Rectal smooth muscle tissue (tissue), 1 donor: ENCODE data around the gene SFMBT2.

Source experiments
- H3K27ac ChIP-seq: one replicate; pipeline ENCODE4 v1.7.0; 2013; ENCODE audit warnings: low read depth, low read length, inconsistent platforms
- H3K27me3 ChIP-seq: one replicate; pipeline ENCODE4 v1.7.0; 2013; ENCODE audit warnings: low read length; ENCODE audit not compliant: control insufficient read depth, insufficient read depth
- H3K36me3 ChIP-seq: one replicate; pipeline ENCODE4 v1.7.0; 2013; ENCODE audit warnings: low read length; ENCODE audit not compliant: control insufficient read depth, insufficient read depth
- H3K4me1 ChIP-seq: one replicate; pipeline ENCODE4 v1.7.0; 2013; ENCODE audit warnings: low read length; ENCODE audit not compliant: control insufficient read depth, insufficient read depth
- H3K4me3 ChIP-seq: one replicate; pipeline ENCODE4 v1.7.0; 2013; ENCODE audit warnings: low read length
- H3K9ac ChIP-seq: one replicate; pipeline ENCODE4 v1.7.0; 2013; ENCODE audit warnings: low read length

Gene SFMBT2

DNA sequence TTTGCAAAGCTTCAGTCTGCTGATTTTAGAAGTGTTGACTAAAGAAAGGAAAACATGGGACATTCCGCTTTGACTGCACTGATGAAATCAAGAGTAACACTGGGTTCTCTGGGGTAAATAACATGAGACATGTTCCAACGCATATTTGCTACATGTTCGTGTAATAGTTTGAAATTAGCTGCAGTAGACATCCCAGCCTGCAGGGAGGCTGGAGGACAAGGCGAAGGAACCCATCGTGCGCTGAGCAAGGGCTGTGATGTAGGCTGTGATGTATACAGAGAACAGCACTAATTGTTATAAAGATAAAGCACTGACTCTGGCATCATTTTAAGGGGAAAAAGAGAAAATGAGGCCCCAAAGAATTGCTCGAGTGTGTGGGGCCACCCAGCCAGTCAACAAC lies 40.3 kb downstream of the SFMBT2 start:
- H3K27me3 ChIP-seq, result no peaks in the 10 kb centered on the region
- H3K4me3 ChIP-seq, result no peak overlapping the region
- H3K36me3 ChIP-seq, result no peaks in the 10 kb centered on the region
- H3K27ac ChIP-seq, result no peak overlapping the region
- H3K9ac ChIP-seq, result no peak overlapping the region
- no peaks in the 10 kb centered on the region for H3K4me1 ChIP-seq

DNA sequence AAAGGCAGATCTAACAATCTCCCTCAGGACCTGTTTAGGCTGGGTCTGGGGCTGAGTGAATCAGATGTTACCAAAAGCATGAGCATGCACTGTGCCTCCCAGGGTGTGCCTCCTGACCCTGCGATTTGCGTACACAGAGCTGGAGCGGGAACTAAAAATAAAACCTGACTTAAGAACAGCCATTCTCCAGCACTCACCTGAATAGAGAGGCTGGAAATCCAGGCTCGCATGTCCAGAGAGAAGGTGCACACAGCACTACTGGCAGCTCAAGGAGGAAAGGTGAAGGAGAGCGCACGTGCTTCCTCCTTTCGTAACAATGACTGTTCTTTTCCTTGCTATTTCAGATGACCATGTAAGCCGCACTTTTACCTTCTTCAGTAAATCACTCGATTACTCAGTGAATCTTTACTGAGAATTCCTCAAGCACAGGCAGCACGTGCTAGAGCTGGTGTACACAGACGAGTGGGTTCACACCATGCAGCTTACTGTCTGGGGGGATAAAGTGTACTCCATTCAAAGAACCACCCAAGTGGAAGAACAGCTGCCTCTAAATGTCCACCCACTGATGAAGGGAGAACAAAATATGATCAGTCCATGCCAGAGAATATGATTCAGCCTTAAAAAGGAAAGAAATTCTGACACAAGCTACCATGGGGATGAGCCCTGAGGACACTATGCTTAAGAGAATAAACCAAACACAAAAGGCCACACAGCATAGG lies 45.6 kb downstream of the SFMBT2 start:
- Histone ChIP-seq H3K9ac (no peak overlapping the region), H3K27ac (no peak overlapping the region), H3K27me3 (no peaks in the 10 kb centered on the region), H3K4me1 (no peaks in the 10 kb centered on the region), H3K4me3 (no peak overlapping the region), H3K36me3 (no peaks in the 10 kb centered on the region)

DNA sequence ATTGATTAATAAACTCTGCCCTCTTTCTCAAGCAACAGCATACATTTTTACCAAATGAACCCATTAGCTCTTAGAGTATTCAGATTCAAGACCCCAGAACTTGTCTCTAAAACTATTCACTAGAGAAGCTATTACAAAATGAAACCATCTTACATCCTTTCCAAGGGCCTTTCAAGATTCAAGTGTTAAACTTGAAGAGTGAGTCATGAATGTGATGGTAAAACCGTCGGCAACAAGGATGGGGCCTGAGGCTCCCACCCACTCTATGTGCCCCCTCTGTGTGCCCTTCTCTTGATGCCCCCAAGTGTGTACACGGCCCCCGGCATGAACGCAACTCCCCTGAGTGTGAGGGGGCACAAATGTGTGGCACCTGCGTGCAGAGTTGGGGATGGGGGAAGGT lies 46.4 kb downstream of the SFMBT2 start:
- Histone ChIP-seq H3K36me3 (no peaks in the 10 kb centered on the region), H3K27ac (no peak overlapping the region), H3K27me3 (no peaks in the 10 kb centered on the region)

DNA sequence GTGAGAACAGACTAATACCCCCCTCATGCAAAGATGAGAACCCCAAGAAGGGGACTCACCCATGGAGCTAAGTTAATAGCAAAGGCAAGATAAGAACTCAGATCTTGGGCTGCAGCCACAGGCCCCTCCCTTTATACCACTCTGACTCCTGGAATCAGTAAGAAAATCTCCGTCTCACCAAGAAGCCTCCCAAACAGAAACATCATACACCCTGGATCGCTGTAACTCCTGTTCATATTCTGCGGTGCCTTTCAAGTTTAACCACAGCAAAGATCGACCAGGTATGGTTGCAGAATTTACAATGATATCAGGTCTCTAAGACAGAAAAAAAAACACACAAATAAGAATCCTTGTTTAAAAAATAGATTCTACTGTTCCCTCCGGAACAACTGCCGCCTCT lies 47.1 kb downstream of the SFMBT2 start:
- H3K36me3 ChIP-seq, result no peaks in the 10 kb centered on the region
- H3K9ac ChIP-seq, result no peak overlapping the region
- no peaks in the 10 kb centered on the region for H3K4me1 ChIP-seq
- H3K4me3 ChIP-seq, result no peak overlapping the region
- no peak overlapping the region for H3K27ac ChIP-seq
- H3K27me3 ChIP-seq, result no peaks in the 10 kb centered on the region

More for the DNA sequence above, 46.4 kb downstream of the SFMBT2 start:
- H3K4me3 ChIP-seq, result no peak overlapping the region
- H3K9ac ChIP-seq, result no peak overlapping the region
- H3K4me1 ChIP-seq, result no peaks in the 10 kb centered on the region

DNA sequence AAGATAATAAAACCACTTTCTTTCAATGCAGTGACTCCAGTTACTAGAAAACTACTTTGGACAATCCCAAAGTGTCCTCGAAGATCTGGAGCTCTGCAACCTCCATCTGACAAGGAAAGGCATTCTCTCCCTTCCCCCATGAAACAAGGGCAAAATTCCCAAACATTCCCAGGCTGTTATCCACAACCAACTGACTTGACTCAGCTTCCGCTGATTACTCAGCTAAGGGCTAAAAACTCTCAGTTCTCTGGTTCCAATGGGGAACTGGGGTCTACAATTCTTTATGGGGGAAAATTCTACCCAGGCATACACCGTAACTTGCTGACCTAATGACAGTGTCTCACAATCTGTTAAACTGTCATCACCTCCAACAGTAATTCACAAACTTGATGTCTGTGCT lies 48.4 kb downstream of the SFMBT2 start:
- Histone ChIP-seq H3K27ac (no peak overlapping the region), H3K4me1 (no peaks in the 10 kb centered on the region), H3K4me3 (no peak overlapping the region), H3K27me3 (no peaks in the 10 kb centered on the region), H3K36me3 (no peaks in the 10 kb centered on the region), H3K9ac (no peak overlapping the region)

DNA sequence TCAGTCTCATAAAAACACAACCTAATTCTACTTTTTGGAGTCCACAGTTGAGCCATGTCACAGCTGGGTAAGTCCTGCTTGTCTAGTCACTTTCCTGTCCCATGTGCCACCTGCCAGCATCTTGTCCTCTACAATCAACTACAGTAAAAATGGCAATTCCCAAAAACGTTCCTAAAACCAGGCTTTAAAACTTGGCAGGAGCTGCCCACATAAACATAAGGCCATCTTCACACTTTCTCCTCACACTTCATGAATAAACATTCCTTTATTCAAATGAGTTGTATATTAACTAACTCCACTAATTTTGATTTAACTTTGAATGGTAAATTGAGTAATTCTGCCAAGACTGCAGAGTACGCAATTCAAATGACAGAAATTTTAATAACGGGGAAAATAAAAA lies 49.5 kb downstream of the SFMBT2 start:
- no peaks in the 10 kb centered on the region for H3K36me3 ChIP-seq
- H3K27ac ChIP-seq, result no peak overlapping the region
- H3K4me3 ChIP-seq, result no peak overlapping the region
- H3K4me1 ChIP-seq, result no peaks in the 10 kb centered on the region
- H3K9ac ChIP-seq, result no peak overlapping the region
- no peaks in the 10 kb centered on the region for H3K27me3 ChIP-seq

DNA sequence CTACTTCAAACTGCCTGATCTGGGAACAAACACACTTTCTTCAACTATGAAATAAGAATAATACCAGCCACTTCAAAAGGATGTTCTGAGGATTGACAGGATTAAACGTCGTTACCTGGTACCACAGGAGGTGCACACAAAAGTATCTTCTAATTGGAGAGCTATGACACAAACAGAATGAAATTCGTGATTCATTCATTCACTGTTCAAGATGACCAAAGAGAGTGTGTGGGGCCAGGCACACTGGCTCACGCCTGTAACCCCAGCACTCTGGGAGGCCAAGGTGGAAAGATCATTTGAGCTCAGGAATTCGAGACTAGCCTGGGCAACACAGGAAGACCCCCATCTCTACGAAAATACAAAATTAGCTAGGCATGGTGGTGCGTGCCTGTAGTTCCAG lies 50.9 kb downstream of the SFMBT2 start:
- H3K4me3 ChIP-seq, result no peak overlapping the region
- H3K9ac ChIP-seq, result no peak overlapping the region
- H3K4me1 ChIP-seq, result no peaks in the 10 kb centered on the region
- H3K27me3 ChIP-seq, result no peaks in the 10 kb centered on the region
- H3K36me3 ChIP-seq, result no peaks in the 10 kb centered on the region
- H3K27ac ChIP-seq, result no peak overlapping the region

DNA sequence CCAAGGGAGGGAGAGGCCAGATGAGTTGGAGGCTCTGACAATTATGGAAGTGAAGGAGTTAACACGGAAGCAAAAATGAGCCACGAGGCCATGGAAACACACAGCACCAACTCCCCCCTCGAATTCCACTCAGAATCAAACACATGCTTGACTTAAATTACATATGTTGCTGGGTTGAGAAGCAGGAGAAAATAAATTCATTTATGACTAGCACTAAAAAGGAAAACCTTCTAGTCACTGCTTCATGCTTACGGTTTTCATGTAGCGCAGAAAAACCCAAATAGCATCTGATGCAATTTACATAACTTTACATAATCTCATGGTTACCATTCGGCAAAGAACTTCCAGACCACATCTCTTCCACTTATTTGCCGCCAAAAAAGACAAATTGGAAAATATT lies 51.5 kb downstream of the SFMBT2 start:
- Histone ChIP-seq H3K9ac (no peak overlapping the region), H3K36me3 (no peaks in the 10 kb centered on the region), H3K27ac (no peak overlapping the region), H3K4me3 (no peak overlapping the region), H3K4me1 (no peaks in the 10 kb centered on the region), H3K27me3 (no peaks in the 10 kb centered on the region)

DNA sequence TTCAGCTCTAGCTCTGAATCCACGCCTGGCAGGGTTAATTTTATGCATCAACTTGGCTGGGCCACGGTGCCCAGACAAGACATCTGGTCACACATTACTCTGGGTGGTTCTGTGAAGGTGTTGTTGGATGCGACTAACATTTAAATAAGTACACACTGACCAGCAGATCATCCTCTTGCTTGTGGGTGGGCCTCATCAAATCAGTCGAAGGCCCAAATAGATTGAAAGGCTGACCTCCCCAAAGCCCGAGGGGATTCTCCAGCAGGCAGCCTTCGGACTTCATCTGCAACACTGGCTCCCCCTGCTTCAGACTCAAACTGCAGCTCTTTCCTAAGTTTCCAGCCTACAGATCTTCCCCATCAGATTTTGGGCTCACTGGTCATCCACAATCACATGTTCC lies 53.6 kb downstream of the SFMBT2 start:
- Histone ChIP-seq H3K4me3 (no peak overlapping the region), H3K4me1 (no peaks in the 10 kb centered on the region), H3K27me3 (no peaks in the 10 kb centered on the region), H3K36me3 (no peaks in the 10 kb centered on the region), H3K27ac (no peak overlapping the region), H3K9ac (no peak overlapping the region)

DNA sequence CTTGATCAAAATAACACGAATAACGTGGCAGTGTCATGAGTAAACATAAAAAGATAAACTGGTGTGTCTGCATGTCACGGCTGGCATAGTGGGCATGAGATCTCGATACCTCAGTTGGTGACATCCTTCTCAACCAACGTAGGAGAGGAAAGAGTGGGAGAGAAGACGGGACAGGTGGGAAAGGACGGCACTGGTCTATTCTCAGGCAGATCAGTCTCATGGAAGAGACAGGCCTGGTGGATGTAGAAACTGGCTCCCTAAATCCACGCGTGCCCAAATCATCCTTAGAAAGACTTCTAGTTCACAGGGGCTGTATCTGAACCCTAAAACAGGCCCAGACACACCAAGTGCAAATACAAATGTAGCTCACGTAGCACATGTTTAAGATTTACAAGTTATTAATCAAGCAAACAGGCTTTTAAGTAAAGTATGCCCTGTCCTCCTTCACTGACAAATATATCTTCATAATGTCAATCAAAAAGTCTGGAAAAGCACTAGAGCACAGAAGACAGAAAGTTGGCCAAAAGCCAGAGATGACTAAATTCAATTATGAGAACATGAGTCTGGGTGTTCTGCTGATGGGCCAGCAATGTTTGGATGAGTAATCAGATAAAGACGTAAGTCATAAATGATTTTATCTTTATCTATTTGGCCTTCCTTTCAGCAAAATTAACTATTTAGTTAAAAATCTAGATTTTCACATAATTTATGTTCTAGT lies 56.3 kb downstream of the SFMBT2 start:
- no peak overlapping the region for H3K27ac ChIP-seq
- H3K4me3 ChIP-seq, result no peak overlapping the region
- H3K27me3 ChIP-seq, result no peaks in the 10 kb centered on the region
- no peaks in the 10 kb centered on the region for H3K4me1 ChIP-seq
- H3K9ac ChIP-seq, result no peak overlapping the region
- H3K36me3 ChIP-seq, result no peaks in the 10 kb centered on the region

DNA sequence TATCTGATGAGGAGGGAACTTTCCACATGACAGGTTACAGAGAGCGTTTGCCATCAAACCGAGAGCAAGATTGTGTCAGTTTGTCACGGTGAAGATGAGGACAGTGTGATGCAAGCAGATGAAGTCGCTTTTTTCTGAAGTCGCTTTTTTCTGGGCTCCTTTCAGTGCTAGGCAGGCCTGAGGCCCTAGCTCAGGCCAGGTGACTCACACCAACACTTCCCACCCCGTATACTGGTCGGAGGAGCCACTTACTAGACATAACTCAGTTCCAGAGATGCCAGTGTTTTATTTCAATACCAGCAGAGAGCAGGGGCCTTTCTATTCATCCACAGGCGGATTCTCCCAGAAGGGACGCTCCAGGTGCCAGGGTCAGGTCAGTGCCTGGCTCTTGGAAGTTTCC lies 58.9 kb downstream of the SFMBT2 start:
- Histone ChIP-seq H3K4me3 (no peak overlapping the region), H3K4me1 (no peaks in the 10 kb centered on the region), H3K27ac (no peak overlapping the region), H3K9ac (no peak overlapping the region), H3K36me3 (no peaks in the 10 kb centered on the region), H3K27me3 (no peaks in the 10 kb centered on the region)

DNA sequence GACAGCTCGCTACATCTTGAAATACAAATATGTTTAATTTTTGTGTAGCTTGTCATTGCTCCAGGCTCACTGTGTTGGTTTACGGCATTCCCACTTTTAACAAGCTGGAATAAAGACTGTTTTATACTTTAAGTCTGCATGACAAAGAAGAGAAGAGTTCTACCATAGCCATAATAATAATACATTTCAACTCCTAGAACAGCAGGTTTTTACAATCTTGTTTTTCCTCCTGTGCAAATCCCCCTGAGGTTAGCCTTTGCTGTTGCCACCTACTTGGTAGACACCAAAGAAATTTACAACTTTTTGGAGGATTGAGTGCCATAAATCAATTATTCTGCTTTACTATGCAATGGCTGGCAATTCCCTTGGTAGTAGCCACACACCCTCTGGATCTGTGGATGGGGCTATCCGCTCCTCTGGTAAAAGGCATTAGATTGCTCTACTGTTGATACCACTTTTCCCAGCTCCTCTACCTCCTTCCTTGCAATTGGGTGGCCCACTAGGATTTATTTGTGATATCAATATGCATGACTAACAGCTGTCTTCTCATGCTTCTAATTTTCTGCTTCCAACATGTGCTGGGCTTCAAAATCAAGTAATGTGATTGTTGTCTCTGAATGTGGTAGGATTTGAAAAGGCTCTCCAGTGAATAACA lies 60.2 kb downstream of the SFMBT2 start:
- Histone ChIP-seq H3K27ac (no peak overlapping the region), H3K36me3 (no peaks in the 10 kb centered on the region), H3K4me3 (no peak overlapping the region), H3K27me3 (no peaks in the 10 kb centered on the region), H3K4me1 (no peaks in the 10 kb centered on the region), H3K9ac (no peak overlapping the region)
